Neutrophil (primary cell): ENCODE results near the gene BICDL2.

Experiments used
- H3K27ac ChIP-seq: fragments of 200-600 bp; sonication (generic); 2 replicates; pipeline ENCODE4 v1.5.1; 2016; ENCODE audit warnings: mild to moderate bottlenecking, moderate library complexity
- H3K27me3 ChIP-seq: fragments of 200-600 bp; sonication (generic); 2 replicates; pipeline ENCODE4 v1.6.0; 2016; ENCODE audit warnings: mild to moderate bottlenecking
- H3K36me3 ChIP-seq: fragments of 200-600 bp; sonication (generic); 2 replicates; pipeline ENCODE4 v1.5.1; 2017
- H3K4me1 ChIP-seq, 2 experiments: fragments of 200-600 bp in 1 of 2; sonication (generic) in 1 of 2; 1 replicate in 1 of 2; 2 replicates in 1 of 2; pipeline versions ENCODE4 v1.5.1 to v1.6.1; 2013 to 2016; ENCODE audit warnings: low read depth in 1 of 2, low read length in 1 of 2, mild to moderate bottlenecking in 1 of 2, moderate library complexity in 1 of 2; ENCODE audit not compliant: control insufficient read depth in 1 of 2, insufficient read depth in 1 of 2
- H3K4me3 ChIP-seq, 2 experiments: fragments of 200-600 bp in 1 of 2; sonication (generic) in 1 of 2; 1 replicate in 1 of 2; 2 replicates in 1 of 2; pipeline ENCODE4 v1.5.1; 2013 to 2016; ENCODE audit warnings: low read depth in 1 of 2, low read length in 1 of 2, mild to moderate bottlenecking in 1 of 2, moderate library complexity in 1 of 2
- H3K9me3 ChIP-seq: fragments of 200-600 bp; sonication (generic); 2 replicates; pipeline ENCODE4 v1.5.1; 2016
- TF ChIP-seq, protein P1 (sequence below): fragments of 200-600 bp; sonication (generic); IDR thresholded peaks from 2 replicates; pipeline ENCODE4 v1.5.1; 2016; ENCODE audit warnings: antibody characterized with exemption

Gene BICDL2

DNA sequence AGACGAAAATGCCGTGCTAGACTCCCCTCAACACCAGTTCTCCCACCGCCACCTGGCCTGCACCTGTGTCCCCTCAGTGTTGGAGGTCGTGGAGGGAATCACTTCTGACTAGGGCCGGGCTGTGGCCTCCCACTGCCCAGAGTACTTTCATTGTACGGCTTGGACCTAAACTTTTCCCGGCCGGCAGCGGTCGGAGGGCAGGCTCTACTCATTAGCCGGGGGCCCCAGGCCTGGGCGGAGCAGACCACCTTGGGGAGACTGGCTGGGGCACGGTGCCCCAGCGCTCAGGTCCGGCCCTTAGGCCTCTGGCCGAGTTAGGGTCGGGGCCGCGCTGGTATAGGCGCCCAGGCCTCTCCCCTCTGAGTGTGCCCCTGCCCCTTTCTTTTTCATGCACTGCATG, 19.4 kb downstream of the BICDL2 start:
- peaks cover 36 to 51% of the 10 kb centered on the region in 2 experiments for H3K4me1 ChIP-seq
- H3K27ac ChIP-seq, result no peak overlapping the region
- H3K4me3 ChIP-seq, result no peak overlapping the region
- H3K9me3 ChIP-seq, result no peaks in the 10 kb centered on the region
- TF ChIP-seq, protein P1, sequence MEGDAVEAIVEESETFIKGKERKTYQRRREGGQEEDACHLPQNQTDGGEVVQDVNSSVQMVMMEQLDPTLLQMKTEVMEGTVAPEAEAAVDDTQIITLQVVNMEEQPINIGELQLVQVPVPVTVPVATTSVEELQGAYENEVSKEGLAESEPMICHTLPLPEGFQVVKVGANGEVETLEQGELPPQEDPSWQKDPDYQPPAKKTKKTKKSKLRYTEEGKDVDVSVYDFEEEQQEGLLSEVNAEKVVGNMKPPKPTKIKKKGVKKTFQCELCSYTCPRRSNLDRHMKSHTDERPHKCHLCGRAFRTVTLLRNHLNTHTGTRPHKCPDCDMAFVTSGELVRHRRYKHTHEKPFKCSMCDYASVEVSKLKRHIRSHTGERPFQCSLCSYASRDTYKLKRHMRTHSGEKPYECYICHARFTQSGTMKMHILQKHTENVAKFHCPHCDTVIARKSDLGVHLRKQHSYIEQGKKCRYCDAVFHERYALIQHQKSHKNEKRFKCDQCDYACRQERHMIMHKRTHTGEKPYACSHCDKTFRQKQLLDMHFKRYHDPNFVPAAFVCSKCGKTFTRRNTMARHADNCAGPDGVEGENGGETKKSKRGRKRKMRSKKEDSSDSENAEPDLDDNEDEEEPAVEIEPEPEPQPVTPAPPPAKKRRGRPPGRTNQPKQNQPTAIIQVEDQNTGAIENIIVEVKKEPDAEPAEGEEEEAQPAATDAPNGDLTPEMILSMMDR, result no peak
- peaks cover 29% of the 10 kb centered on the region for H3K36me3 ChIP-seq
- H3K27me3 ChIP-seq, result peaks cover 22% of the 10 kb centered on the region

DNA sequence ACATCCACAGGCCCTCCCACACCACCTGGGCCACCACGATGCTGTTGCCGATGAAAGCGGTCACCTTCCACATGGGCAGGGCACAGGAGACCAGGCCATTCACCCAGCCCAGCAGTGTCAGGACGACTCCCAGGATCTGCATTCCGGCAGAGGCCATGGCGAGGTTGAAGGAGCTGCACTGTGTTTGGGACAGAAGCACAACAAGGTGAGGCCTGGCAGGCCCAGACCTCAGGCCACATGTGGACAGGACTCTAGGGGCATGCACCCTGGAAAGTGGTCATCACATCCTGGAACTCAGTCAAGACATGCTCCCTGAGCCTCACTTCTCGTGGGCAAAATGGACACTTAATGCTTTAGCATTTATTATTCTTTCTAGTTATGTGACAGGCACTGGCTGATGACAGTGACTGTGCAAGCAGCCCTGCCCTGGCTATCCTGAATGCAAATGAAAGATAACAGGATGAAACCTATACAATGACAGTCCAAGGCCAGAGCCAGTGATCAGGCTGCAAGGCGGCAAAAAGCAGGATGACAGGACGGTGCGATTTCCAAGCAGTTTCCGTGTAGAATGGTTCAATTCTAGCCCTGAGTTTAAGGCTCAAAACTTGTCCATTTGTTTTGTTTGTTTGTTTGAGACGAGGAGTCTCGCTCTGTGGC, 20.8 kb downstream of the BICDL2 start:
- peaks cover 17% of the 10 kb centered on the region for H3K36me3 ChIP-seq
- H3K27ac ChIP-seq, result no peak overlapping the region
- no peaks in the 10 kb centered on the region for H3K9me3 ChIP-seq
- H3K4me1 ChIP-seq, result peaks cover 30 to 46% of the 10 kb centered on the region in 2 experiments
- H3K27me3 ChIP-seq, result peaks cover 22% of the 10 kb centered on the region
- no peak overlapping the region for H3K4me3 ChIP-seq
- TF ChIP-seq, protein P1, result no peak

GRCh38 chr16:3014971-3015370, 21.8 kb downstream of the BICDL2 start:
- Histone ChIP-seq H3K9me3 (no peaks in the 10 kb centered on the region), H3K27ac (no peak overlapping the region), H3K27me3 (peaks cover 22% of the 10 kb centered on the region), H3K36me3 (peaks cover 17% of the 10 kb centered on the region), H3K4me1 (peaks cover 36 to 48% of the 10 kb centered on the region in 2 experiments), H3K4me3 (no peak overlapping the region)
- TF ChIP-seq, protein P1, result no peak

DNA sequence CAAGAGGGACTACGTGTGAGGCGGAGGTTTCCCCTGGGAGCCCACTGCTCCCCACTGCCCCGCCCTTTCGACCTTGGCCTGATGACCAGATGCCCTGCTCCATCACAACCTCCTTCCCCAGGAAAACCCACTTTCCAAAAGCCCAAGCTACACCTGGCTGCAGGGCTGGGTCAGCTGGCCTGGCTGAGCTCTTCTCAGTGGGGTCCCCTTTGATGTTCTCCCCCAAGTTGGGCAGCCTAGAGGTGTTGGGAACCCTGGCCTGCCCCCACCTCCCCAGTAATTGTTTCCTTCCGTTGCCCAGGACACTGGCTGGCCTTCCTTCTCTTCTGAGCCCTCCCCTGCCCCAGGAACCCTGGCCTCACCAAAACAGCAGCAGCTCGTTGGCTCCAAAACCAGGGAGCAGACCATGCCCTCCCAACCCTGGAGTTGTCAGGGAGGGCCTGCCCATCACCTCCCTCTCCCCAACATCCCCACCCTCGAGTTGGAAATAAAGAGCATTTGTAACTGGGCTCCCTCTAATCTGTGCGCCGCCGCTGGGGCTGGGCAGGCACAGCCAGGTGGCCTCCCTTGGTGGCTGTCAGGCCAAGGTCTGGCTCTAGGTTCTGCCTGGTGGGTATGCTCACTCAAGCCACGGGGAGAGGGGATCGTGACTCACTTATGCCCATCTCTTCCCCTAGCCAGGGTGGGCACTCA, 22.6 kb downstream of the BICDL2 start:
- Histone ChIP-seq H3K27ac (no peak overlapping the region), H3K4me1 (peaks cover 37 to 48% of the 10 kb centered on the region in 2 experiments), H3K4me3 (no peak overlapping the region), H3K36me3 (peaks cover 17% of the 10 kb centered on the region), H3K9me3 (no peaks in the 10 kb centered on the region), H3K27me3 (peaks cover 19% of the 10 kb centered on the region)
- TF ChIP-seq, protein P1, result no peak

DNA sequence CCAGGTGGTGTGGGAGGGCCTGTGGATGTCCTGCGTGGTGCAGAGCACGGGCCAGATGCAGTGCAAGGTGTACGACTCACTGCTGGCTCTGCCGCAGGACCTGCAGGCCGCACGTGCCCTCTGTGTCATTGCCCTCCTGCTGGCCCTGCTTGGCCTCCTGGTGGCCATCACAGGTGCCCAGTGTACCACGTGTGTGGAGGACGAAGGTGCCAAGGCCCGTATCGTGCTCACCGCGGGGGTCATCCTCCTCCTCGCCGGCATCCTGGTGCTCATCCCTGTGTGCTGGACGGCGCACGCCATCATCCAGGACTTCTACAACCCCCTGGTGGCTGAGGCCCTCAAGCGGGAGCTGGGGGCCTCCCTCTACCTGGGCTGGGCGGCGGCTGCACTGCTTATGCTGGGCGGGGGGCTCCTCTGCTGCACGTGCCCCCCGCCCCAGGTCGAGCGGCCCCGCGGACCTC, 23.2 kb downstream of the BICDL2 start:
- TF ChIP-seq, protein P1, result no peak
- Histone ChIP-seq H3K27me3 (peaks cover 13% of the 10 kb centered on the region), H3K27ac (no peak overlapping the region)

More for the DNA sequence above, 23.2 kb downstream of the BICDL2 start:
- Histone ChIP-seq H3K4me3 (no peak overlapping the region), H3K4me1 (peaks cover 43 to 48% of the 10 kb centered on the region in 2 experiments), H3K36me3 (peaks cover 17% of the 10 kb centered on the region), H3K9me3 (no peaks in the 10 kb centered on the region)
